ENCODE results near the gene TXN2.
A peak's percentile ranks its signal among the peaks of the same experiment; 100 is the strongest.

The TXN2 gene

GRCh38 chr22:36481393-36482168 lies at the start of gene TXN2:
TXN2 (minus strand) TSS chr22:36481640; CDS start chr22:36480837, 803 bp downstream.
- DNase-seq, result peak; percentile 94 to 97 (median 97)

GRCh38 chr22:36528795-36529751 lies 47.6 kb upstream of the TXN2 start, which contains the start of gene EIF3D:
EIF3D (minus strand) TSS chr22:36529166; CDS start chr22:36526121, 3,045 bp downstream.
- peak; percentile 99 to 100 (median 100) for DNase-seq

GRCh38 chr22:36528341-36528740 lies 46.9 kb upstream of the TXN2 start:
- DNase-seq, result peak; percentile 43 to 53 (median 51)

- DNase-seq, result no peak
These were observed 41.2 kb upstream of the TXN2 start for GRCh38 chr22:36522662-36523061.

DNA sequence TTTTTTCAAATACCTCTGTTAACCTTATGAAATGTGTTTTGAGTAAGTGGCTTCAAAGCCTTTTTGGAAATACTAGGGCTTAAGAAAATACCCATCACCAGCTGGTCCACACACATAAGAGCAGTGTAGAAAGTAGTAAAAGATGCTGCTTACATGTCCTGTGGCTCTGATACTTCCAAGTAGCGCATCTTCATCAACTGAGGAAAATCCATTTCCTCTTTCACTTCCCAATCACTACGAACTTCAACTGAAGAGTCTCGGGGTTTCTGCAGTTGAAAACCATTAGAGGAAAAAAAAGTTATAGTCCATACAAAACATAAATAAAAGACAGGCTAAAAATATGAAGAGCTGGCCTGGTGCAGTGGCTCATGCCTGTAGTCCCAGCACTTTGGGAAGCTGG lies 39.0 kb upstream of the TXN2 start:
- peak in 2 of 3 donors; percentile 29 to 36 for DNase-seq

DNA sequence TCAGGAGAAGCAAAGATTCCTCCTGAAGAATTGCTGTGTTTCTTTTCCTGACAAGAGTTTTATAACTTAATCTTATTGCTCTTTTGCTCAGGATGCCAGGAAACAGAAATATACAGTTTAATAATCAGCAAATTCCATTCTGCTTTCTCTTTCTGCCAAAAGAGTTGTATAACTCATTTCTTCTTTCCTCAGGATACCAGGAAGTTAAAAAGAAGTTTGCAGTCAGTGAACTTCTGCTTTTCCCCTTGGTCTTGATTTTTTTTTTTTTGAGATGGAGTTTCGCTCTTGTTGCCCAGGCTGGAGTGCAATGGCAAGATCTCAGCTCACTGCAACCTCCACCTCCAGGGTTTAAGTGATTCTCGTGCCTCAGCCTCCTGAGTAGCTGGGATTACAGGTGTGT lies 38.5 kb upstream of the TXN2 start:
- DNase-seq, result peak; percentile 50 to 79 (median 69)

GRCh38 chr22:36514766-36515165 lies 33.3 kb upstream of the TXN2 start:
- peak in 2 of 3 donors; percentile 10 to 20 for DNase-seq

DNA sequence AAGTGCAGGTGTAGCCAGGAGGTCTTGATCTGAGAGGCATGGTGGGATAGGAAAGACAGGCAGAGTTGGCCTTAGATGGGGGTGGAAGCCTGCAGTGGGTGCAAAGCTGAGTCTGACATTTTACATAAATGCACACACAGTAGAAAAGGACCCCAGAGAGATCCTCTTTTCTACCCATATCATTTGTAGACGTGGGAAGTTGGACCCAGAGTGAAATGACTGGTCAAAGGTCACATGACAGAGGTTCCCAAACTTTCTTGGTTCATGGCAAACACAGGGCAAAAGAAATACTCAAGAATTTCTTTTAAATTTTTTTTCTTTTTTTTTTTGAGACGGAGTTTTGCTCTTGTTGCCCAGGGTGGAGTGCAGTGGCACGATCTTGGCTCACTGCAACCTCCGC lies 31.6 kb upstream of the TXN2 start:
- peak; percentile 14 to 28 (median 27) for DNase-seq

DNA sequence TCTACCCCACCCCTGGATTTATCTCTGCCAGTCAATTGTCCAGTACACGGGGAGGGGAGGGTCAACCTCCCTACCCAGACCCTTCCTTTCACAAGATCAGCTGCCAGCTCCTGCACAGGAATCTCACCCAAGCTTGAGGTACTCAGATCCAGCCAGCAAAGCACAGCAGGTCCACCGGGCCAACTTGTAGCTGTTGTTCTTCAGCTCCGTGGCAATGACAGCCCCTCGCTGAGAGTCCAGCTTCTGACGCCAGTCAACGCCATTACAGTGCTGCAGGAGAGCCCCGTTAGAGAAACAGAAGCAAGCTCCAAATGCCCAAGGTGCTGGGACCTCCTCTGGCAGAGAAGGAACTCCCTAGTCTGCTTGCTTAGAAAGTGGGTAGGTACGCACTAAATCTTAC lies 30.9 kb upstream of the TXN2 start:
- DNase-seq, result no peak

DNA sequence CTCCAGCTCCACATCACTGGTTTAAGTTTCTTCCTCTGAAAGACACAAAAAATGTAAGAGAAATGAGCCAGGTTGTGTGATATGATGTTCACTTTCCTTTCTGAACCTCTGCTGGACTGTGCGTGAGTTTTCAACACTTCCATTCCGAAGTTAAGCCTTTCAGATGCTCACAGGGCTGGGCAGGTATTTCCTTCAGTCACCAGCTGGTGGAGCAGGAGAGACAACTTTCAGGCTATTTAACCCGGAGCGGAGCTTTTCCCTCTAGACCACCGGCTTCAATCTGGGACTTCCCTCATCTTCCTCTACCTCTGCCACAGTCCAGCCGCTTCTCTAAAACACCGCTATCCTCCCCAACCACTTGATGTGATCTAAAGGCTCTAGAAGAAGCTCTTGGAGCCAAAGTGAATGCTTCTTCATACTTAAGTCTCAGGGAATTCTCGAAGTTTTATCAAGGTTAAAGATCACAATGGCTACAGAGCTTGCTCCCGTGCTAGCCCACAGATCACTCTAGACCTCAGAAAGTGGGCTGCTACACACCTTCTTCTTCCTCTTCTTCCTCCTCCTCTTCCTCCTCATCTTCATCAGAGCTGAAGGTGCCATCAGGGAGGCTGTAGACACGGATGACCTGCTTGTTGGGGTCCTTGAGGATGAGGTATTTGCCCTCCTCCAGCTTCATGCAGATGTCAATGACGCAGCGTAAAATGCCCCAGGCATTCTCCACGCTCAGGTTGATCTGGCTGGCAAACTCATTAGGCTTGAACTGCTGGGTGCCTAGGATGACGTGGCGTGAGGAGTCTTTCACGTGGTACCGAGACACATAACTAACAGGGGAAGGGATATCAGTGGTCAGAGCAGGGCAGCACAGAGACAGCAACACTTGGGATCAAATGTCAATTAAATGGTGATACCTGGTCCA lies 29.8 kb upstream of the TXN2 start:
- DNase-seq, result peak; percentile 53 to 59 (median 53)

DNA sequence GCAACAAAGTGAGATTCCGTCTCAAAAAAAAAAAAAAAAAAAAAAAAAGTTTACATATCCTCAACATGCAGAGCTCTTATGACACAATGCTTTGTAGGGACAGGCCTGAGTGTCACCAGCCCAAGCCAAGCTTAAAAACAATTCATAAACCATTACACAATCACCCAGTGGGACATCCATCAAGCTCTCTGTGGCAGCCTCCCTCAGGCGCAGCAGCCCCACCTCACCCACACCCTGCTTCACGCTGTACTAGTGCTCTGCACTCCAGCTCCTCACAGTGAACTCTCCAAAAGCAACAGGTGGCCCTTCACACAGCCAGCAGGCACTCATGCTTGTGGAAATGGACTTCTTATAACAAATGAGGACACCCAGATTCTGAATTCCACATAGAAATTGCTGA lies 28.9 kb upstream of the TXN2 start:
- DNase-seq, result no peak

DNA sequence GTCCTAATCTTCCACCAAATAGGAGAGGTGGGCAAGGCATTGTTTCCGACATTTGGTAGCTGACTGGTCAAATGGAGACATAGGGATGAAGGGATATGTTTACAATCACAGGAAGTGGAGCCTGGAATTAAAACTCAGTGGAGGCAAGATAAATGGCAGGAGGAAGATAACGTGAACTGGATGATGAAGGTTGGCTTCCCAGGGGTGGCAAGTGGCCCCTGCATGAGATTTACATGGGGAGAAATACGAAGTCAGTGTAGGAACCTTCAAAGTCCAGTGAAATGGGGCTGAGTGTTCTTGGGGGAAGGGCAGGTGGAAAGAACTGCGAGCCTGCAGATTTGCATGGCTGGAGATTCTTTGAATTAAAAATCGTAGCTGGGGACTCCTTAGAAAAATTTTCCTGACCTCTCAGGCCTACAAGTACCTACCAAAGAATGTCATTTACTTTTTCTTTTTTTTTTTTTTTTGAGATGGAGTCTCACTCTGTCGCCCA lies 26.1 kb upstream of the TXN2 start:
- no peak for DNase-seq

GRCh38 chr22:36506637-36507517 lies 25.4 kb upstream of the TXN2 start, which contains the start of gene FOXRED2:
FOXRED2 (minus strand) TSS chr22:36507040; CDS start chr22:36506422, 618 bp downstream.
- DNase-seq, result peak; percentile 83 to 94 (median 88)

DNA sequence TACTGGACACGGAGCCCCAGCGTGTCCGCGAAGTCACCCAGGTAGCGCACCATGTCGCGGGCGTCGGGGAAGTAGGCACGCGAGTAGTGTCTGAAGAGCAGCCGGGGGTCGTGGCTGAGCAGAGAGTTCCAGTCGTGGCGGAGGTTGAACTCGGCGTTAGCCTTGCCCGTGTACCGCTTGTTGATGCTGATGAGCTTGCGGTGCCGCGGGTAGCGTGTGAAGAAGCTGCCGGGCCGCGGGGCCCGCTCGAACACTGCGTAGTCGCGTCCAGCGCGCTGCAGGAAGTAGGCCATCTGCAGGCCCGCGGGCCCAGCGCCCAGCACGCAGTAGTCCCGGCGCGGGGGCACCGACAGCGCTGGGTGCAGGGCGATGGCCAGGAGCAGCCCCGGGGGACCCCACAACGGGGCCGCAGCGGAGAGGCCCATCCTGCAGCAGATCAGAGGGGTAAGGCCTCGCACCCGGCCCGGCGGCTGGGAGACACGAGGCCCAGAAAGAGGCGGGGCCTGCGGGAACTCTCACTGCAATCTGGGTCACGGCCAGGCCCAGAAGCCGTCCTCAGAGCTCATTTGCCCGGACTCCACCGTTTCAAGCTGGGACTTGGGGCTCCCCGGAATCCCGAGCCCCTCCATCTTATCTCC lies 24.7 kb upstream of the TXN2 start:
- no peak for DNase-seq

DNA sequence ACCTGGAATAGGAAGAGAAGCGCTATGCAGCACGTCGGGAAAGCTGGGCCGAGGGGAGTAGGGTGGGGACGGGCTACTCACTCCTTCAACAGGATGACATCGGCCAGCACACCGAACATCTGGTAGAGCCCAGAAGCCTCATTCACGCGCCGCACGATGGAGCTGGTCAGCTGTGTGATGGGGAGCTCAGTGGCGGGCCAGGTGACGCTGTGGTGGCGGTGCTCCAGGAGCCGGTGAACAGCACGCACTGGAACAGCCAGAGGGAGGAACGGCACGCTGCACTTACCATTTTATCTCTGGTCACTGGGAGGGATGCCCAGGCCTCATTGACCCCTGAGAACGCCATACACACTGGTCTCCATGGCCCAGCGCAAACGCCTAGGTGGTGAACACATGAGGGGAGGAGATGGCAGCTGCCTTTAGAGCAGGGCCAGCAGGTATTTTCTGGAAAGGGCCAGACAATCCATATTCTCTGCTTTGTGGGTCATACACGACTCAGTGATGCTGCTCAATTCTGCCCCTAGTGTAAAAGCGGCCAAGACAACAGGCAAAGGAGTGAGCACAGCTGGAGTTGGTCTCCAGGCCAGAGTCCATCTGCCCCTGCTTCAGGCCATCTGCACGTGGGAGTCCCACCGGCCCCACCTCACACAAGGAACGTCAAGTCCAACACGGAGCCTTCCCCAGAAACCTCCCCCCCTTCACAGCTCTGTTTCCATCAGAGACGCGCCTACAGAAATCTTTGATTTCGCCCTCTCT lies 16.6 kb upstream of the TXN2 start:
- DNase-seq, result no peak

- peak; percentile 86 to 91 (median 89) for DNase-seq
These were observed 12.3 kb upstream of the TXN2 start for GRCh38 chr22:36493690-36494110.

GRCh38 chr22:36492109-36492508 lies 10.7 kb upstream of the TXN2 start:
- no peak for DNase-seq

- no peak for DNase-seq
These were observed 9.7 kb upstream of the TXN2 start for GRCh38 chr22:36491155-36491554.

DNA sequence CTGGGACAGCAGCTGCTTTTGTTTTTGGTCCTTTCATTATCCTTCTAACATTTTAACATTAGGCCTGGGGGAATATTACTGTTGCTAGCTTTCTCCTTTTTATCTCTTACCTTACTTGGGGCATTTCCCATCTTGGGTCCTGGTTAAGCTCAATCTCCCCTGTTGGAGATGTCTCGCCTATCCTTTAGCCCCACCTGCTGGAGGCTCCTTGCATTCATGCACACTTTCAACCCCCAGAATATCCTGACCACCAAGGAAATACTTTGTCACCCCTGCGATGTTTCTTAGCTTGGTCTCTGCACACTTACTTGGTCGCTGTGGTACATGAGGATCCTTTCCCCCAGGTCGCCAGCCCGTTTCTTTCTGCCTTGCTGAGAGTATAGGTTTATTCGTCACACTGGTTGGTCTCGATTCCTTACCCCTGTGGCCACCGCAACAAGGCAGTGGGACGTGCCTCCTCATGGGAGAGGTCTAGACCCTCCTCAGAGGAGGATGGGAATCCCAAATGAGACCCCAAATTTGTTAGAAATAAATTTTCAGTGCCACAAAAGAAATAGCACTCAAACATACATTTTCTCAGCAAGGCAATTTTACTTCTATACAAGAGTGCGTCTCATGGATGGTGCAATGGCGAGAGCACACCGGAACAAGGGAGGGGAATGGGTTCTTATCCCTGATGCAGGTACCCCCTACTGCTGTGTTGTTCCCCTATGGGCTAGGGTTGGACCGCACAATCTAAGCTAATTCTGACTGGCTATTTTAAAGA lies 5.4 kb upstream of the TXN2 start:
- DNase-seq, result peak in 2 of 3 donors; percentile 41 to 60
